Skin epidermis (tissue), 12 donors: ENCODE data around the gene RTP1.
"Not testable (repeated sequence)": the region's sequence is repeated elsewhere in the genome, so short reads cannot be mapped to it uniquely, and the experiment has no call there.

Experiments
- H3K27ac ChIP-seq, 21 experiments: fragments of 200-600 bp; sonication (generic) in 11 of 21; one replicate each; pipeline ENCODE4 v1.5.0; 2020; ENCODE audit warnings: mild to moderate bottlenecking in 3 of 21, inconsistent platforms in 2 of 21, moderate library complexity in 2 of 21
- H3K4me3 ChIP-seq, 7 experiments: fragments of 200-600 bp; sonication (generic) in 2 of 7; one replicate each; pipeline ENCODE4 v1.5.0; 2020; ENCODE audit warnings: inconsistent platforms in 2 of 7, mild to moderate bottlenecking in 2 of 7, moderate library complexity in 1 of 7

Gene RTP1, protein sequence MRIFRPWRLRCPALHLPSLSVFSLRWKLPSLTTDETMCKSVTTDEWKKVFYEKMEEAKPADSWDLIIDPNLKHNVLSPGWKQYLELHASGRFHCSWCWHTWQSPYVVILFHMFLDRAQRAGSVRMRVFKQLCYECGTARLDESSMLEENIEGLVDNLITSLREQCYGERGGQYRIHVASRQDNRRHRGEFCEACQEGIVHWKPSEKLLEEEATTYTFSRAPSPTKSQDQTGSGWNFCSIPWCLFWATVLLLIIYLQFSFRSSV

DNA sequence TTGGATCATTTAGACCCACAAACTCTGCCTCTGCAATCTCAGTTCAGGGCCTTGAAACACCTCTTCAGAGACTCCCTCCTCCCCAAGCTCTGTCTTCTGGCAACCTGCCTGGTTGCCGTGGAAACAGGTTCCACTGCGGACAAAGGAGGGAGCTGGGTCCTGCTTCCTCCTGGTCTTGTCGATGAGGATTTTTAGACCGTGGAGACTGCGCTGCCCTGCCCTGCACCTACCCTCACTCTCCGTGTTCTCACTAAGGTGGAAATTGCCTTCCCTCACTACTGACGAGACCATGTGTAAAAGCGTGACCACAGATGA is at the start of gene RTP1:
Gene RTP1, plus strand, starts transcription at position 152 of the 315 bp plus-strand sequence. Its CDS starts 30 bp downstream, at position 182.
- no peak within 1 kb of the TSS for H3K4me3 ChIP-seq
- no peak within 1 kb of the TSS for H3K27ac ChIP-seq

DNA sequence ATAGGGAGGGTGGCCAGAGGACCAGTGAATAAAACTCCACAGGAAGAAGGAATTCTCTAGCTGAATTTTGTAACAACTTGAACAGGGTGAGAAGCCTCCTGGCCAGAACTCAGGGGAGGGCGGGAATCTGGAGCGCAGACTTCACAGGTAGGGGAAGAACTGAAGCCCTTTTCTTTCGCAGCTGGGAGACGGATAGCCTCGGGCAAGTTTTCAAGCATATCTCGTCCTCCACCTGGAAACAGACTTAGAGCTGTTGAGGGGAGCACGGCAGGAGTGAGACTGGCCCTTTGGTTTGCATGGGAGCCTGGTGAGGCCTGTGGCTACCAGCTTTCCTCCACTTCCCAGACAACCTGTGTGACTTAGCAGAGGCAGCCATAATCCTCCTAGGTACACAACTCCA is 47.1 kb upstream of the RTP1 start:
- no peak overlapping the region for H3K27ac ChIP-seq

DNA sequence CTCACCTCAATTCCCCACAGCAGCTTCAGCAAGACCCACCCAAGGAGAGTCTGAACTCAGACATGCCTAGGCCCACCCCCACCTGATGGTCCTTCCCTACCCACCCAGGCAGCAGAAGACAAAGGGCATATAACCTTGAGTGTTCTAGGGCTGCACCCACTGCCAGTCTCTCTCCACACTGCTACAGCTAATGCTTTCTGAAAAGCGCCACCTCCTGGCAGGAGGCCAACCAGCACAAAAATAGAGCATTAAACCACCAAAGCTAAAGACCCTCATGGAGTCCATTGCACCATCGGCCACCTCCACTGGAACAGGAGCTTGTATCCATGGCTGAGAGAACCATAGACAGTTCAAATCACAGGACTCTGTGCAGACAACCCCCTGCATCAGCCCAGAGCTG is 46.7 kb upstream of the RTP1 start:
- H3K4me3 ChIP-seq, result no peak overlapping the region
- no peak overlapping the region for H3K27ac ChIP-seq

More for the DNA sequence above, 47.1 kb upstream of the RTP1 start:
- no peak overlapping the region for H3K4me3 ChIP-seq

DNA sequence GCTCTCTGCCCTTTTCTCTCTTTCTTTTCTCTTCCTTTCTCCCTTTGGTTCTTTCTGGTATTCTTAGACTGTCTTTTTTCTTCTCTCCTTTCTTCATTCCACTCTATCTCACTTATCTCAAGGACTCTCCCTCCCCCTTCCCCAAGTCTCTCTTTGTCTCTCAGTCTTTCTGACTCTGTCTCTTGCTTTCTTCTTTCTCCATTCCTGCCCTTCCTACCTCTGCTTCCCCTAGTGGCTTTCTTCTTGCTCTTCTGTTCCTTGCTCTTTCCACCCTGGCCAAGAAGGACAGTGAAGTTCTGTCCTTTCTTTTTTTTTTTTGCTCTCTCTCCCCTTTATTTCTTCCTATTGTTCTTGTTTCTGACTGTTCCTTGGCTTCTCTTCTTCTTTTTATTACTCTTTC is 35.7 kb upstream of the RTP1 start:
- H3K4me3 ChIP-seq, result no peak overlapping the region
- H3K27ac ChIP-seq, result no peak overlapping the region

DNA sequence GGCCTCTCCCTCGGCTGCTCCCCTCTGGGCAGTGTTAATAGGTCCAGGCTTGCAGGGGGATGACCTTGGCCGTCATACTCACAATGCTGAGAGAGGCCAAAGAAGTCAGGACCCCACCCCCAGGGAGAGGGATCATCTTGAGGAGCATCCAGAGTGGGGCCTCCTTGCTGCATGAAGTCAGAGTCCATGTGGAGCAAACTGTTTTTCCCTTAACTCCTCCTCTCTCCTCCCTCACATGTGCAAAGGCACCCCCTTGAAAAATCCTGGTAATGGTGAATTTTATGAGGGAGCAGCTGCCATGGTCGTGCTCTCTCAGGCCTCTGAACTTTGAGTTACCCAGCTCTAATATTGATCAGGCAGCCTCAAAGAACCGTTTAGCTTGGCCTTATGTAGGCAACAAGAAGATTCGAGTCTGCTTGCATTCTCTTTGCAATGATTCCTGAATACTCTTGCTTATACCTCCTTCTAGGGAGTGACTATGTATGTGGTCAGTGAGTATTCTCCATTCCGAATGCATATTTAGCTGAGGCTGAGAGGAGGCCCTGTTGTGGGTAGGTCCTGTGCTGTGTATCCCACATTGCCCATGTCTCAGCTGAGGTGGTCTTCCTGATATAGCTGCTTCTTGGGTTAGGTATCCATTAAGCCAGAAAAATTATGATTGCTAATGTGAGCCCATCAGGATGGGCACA is 34.9 kb upstream of the RTP1 start:
- Histone ChIP-seq H3K4me3 (no peak overlapping the region), H3K27ac (no peak overlapping the region)

DNA sequence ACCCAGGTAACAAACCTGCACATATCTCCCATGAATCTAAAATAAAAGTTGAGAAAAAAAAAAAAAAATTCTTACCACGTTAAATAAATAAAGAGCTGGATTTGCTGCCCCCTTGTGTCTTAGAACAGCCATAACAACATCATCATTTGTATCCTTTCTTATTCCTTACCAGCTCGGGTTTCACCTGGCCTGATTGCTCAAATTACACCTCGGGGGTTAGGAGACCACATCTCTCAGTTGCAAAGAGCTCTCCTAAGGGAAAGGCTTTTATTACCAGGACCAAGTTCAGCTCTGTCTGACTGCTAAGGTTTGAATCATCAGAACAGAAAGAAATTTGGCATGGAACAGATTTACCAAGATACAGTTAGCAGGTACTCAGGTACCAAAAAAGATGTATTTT is 32.1 kb upstream of the RTP1 start:
- Histone ChIP-seq H3K27ac (no peak overlapping the region), H3K4me3 (no peak overlapping the region)

DNA sequence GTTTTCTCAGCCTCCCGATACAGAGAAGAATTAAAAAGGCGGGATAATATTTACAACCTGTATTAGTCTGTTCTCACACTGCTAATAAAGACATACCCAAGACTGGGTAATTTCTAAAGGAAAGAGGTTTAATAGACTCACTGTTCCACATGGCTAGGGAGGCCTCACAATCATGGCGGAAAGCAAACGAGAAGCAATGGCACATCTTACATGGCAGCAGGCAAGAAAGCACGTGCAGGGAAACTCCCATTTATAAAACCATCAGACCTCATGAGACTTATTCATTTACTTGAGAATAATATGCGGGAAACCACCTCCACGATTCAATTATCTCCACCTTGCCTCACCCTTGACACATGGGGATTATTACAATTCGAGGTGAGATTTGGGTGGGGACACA is 30.5 kb upstream of the RTP1 start:
- Histone ChIP-seq H3K4me3 (no peak overlapping the region), H3K27ac (no peak overlapping the region)

DNA sequence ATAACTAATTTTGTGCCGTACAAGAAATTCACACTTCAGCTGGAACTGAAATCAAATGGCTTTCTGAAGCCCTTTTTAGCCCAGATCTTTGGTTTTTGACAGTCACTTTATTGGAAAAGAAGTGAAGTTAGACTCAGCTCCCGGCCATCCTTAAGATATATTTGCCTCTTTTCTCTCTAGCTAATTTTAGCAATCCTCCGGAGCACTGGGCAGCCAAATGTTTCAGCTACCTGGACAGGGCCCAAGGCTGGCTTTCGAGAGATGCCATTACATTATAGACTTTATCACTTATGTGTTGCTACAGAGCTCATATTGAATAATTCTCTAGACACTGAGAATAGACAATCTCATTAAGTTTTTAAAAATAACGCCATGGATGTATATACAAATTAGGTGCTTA is 29.5 kb upstream of the RTP1 start:
- no peak overlapping the region for H3K27ac ChIP-seq

DNA sequence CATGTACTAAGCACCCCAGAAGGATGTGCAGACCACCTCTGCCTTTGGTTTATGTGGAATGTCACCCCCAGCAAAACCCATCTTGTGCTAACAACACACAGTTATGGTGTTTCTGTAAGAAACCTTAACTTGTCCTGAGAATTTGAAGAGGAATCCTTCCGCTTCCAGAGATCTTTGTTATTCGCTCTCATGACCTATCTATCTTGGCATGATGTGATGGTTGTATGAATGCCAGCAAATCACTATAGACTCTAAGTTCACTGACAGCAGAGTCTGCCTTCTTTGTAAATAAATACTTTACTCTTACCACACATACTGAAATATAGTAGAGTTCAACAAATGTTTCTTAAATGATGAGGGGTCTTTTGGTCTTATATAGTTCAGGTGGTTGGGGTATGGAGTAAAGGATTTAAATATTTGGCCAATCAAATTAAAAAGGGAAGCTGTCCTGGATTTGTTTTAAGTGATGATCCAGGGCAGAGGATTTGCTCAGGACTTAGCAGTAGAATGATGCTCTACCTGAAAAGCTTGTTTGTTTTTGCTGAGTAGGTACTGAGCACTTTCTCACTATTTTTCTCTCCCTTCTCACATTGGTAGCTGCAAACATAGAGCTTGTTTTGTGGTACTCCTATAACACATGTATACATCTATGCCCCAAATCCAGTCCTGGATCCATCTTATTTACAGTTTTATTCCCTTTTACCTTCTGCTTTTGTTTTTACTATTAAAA is 27.9 kb upstream of the RTP1 start:
- no peak overlapping the region for H3K27ac ChIP-seq
- no peak overlapping the region for H3K4me3 ChIP-seq

More for the DNA sequence above, 29.5 kb upstream of the RTP1 start:
- H3K4me3 ChIP-seq, result no peak overlapping the region

DNA sequence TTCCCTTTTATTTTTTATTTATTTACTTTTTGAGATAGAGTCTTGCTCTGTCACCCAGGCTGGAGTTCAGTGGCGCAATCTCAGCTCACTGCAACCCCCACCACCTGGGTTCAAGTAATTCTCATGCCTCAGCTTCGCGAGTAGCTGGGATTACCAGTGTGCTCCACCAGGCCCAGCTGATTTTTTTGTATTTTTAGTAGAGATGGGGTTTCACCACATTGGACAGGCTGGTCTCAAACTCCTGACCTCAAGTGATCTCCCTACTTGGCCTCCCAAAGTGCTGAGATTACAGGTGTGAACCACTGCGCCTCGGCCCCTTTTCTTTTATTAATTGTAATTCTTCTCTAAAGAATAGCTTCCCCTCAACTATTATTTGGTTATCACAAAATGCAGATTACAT is 26.4 kb upstream of the RTP1 start:
- H3K4me3 ChIP-seq, H3K27ac ChIP-seq: not testable (repeated sequence)

DNA sequence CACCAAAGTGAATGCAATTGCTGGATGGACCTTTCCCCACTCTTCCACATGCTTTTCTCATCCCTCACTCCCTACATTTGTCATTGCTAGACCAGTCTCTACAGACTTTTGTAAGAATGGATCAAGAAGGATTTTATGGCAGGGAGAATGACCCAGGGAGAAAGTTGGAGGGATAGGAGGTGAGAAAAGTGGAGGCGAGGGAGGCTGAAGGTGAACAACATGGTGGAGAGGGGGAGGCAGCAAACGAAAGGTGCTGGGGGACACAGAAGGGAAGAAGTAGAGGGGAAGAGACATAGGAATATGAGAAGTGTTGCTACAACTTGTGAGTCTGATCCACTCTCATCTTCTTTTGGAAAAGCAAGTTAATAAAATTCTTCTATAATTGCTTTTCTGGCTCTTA is 24.4 kb upstream of the RTP1 start:
- Histone ChIP-seq H3K4me3 (no peak overlapping the region), H3K27ac (no peak overlapping the region)

DNA sequence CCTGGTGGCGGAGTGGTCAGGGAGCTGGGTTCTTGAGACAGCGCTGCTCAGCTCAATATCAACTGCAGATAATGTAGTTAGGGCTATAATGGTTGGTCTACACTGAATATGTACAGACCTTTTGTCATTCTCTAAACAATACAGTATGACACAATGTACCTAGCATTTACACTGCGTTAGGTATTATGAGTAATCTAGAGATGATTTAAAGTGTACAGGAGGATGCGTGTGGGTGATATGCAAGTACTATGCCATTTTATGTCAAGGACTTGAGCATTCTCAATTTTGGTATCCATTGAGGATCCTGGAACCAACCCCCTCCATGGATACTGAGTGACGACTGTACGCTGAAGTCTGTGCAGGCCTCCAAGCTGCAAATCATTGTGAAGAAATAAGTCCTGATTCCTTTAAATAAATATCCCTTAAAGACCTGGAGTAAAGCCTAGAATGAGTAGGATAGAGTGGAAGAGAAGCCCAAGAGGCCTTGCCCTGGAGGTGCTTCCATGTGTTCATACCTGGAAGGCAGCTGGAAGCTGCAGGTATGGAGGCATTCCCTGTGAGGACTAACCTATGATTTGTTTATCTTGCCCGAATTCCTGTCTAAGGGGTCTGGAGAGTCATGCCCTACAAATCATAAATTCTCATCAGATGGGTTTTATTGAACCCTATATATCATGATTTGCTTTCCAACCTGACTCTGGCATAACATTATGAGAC is 15.7 kb upstream of the RTP1 start:
- Histone ChIP-seq H3K27ac (no peak overlapping the region), H3K4me3 (no peak overlapping the region)

DNA sequence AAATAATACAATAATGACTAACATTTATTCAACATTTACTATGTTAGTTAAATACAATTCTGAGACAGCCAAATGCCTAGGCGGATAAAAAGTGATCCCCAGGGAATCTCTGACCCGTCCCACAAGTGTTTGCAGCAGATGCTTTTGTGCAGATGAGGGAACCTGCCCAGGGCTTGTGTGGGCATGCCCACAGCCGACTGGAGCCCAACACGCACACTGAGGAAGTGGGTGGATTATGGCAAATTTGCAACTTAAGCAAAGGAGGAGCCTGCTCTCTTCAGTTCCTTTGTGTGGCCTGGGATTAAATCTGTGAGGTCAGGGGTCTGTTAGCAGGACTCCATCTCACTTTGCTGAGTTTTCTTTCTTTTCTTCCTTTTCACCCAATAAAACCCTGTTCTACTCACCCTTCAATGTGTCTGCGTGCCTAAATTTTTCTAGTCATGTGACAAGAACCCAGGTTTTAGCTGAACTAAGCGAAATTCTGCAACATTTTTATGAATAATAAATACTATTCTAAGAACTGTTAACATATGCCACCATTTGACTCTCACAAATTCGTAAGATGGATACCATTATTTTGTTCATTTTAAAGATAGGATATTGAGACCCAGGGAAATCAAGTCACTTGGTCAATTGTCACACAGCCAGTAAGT is 13.9 kb upstream of the RTP1 start:
- Histone ChIP-seq H3K4me3 (no peak overlapping the region), H3K27ac (peak overlapping the region in 5 of 21 experiments; percentile 10 to 76 (median 24))

DNA sequence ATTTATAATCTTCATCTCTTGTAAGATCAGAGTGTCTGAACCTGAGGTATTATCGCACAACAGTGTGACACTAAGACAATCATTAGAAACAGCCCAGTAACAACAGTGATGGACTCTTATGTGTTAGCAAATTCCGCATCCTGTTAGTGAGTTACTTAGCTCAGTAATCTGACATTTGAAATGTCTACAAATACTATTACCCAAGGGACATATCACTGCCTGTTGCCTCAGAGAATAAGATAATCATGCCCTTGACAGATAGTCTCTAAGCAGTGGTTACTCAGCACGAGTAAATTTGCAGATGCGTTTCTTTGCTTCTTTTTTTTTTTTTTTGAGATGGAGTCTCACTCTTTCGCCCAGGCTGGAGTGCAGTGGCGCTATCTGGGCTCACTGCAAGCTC is 13.4 kb upstream of the RTP1 start:
- H3K4me3 ChIP-seq, result no peak overlapping the region
- H3K27ac ChIP-seq, result peak overlapping the region in 1 of 21 experiments; percentile 76

DNA sequence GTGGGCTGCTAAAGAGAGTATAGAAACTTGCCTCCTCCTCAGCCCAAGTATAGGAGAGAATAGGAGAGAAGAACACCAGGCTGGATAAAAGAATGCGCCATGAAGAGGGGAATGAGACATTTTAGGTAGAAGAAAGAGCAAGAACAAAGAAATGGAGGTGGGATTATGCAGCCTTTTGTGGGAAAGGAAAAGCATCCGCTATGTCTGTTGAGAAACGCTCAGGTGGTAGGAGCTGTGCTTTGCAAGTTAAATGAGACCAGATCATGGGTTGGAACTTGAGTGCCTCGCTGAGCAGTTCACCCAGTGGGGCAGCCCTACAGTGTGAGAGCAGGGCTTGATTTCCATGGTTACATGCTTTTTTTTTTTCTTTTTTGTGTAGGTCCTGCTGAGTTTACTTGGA is 11.5 kb upstream of the RTP1 start:
- H3K27ac ChIP-seq, result no peak overlapping the region
- H3K4me3 ChIP-seq, result no peak overlapping the region

DNA sequence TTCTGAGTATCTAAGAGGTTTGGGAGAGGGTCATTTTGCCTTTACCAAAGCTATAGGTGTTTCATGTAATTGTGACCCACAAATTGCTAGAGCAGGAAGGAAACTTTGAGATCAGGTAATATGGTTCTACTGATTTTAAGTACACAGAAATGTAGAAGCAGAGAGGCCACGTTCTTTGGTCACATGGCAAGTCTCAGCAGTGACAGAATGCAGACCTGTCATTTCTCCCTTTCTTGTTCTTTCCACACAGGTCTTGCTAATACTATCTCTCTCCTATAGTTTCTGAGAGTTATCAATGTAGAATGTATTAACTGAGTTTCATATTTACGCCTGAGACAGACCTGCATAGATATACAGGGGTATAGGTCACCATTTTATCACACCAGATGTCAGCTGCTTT is 10.9 kb upstream of the RTP1 start:
- H3K27ac ChIP-seq, result peak overlapping the region in 1 of 21 experiments; percentile 14
- no peak overlapping the region for H3K4me3 ChIP-seq

DNA sequence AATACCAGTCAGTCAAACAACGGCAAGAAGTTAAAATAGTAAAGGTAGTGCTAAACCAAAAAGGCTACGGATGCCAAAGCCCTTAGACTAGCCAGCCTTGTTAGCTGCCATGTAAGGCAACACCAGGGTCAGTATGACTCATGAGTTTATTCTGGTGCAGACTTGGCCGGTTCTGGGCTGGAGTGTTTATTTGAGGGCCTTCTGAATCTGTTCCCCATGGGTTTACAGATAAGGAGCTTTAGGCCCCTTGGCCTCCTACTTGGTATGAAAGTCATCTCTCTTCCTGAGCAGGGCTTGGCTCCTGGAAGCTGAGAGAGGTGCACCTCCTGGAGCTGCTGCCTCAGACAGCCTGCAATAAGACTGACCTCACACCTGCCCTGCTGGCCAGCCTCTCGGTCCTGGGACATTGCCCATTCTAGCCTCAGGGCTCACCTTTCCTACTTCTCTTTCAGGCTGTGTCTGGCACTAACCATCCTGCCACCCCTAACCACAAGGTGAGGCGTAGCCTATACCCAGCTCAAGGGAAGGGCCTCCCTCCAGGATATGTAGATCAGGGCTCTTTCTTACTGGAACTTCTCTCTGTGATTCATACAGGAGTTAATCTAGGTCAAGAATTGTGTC is 10.4 kb upstream of the RTP1 start:
- H3K4me3 ChIP-seq, result no peak overlapping the region
- peak overlapping the region in 1 of 21 experiments; percentile 14 for H3K27ac ChIP-seq

DNA sequence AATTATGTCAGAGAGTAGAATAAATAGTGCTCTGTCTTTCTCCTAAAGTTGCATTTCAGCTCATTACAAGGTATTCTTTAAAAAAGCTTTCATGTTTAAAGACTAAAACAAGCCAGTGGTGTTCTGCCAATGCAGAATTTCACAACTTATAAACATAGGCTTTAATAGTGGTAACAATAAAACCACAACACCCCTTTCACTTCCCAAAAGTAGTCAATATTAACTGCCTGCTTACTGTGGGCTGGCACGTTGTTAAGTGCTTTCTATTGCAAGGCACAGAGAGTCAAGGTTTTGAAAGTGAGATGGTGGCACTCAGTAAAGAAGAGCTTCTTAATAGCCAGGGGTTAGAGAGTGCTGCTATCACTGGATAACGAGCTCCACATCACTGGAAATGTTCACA is 8.4 kb upstream of the RTP1 start:
- no peak overlapping the region for H3K27ac ChIP-seq
- H3K4me3 ChIP-seq, result no peak overlapping the region

DNA sequence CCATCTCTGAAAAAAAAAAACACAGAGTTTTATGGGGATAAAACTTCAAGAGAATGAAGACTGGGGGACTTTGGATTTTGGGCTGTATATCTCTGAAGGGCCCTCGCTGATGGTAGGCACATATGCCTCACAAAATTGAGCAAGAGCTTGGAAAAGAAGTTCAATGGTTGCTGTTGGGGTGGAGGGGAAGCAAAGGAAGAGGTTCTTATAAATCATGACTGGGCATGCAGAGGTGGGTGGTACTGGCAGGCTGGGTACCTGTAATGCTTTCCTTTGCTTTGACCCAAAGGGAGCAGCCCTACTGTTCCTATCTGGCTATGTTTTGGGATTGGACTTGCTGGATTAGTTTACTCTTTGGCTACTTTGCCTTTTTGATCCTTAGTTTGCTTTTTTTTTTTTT is 6.0 kb upstream of the RTP1 start:
- H3K27ac ChIP-seq, result no peak overlapping the region
- H3K4me3 ChIP-seq, result no peak overlapping the region

DNA sequence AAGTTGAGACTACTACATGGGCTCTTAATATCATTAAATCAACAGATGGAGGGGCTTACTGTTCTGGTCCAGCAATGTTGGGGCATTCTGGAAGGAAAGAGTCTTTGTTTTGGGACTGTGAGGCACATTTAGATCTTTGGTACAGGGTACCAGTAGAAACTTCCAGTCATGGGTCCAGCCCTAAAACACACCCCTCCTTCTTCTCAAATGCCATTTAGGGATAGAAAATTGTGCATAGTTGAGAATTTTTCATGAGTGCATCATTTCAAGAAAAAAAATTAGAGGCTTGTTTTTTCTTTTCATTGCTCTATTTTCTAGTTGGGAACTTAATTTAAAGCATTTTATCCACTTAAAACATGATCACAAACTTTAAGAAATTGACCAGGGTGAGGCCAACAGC is 4.1 kb upstream of the RTP1 start:
- peak overlapping the region in 1 of 21 experiments; percentile 11 for H3K27ac ChIP-seq
- H3K4me3 ChIP-seq, result no peak overlapping the region
